Caco-2 (cell line): ENCODE measurements around the gene PKD1L1. TPM values are rescaled to one million over a fixed set of nuclear protein-coding genes. Genes with fewer than 3 reads are reported as not detected.

Experiments used
- BruUV-seq: library from RNA; stranded (reverse); fragments of 400-500 nt; replicated peaks from 2 replicates; lab custom pipeline; 2021; lab: Mats Ljungman, UMichigan
- CTCF ChIA-PET: fragments of 300-600 bp; sonication (Branson Sonifier 250); formaldehyde crosslinking; loops from one replicate; lab custom pipeline; 2022; ENCODE audit warnings: antibody characterized with exemption; lab: Charles Lee
- POLR2A ChIA-PET: fragments of 300-600 bp; sonication (Branson Sonifier 250); formaldehyde crosslinking; loops from one replicate; lab custom pipeline; 2022; ENCODE audit warnings: antibody characterized with exemption; lab: Charles Lee
- DNase-seq, 2 experiments: peaks; one replicate each; pipeline versions ENCODE4 v3.0.0 to v3.0.0-alpha.2; 2020 to 2022
- H3K27me3 ChIP-seq: replicated peaks from 2 replicates; pipeline ENCODE4 v1.6.0; 2011; ENCODE audit warnings: low read length; ENCODE audit not compliant: control insufficient read depth, insufficient read depth
- H3K36me3 ChIP-seq: 2 replicates; pipeline ENCODE4 v1.5.1; 2011; ENCODE audit warnings: low read length; ENCODE audit not compliant: control insufficient read depth, insufficient read depth
- H3K4me1 ChIP-seq: fragments of 250-450 bp; sonication (Bioruptor Pico); 2 replicates; pipeline ENCODE4 v1.5.1; 2020; ENCODE audit warnings: mild to moderate bottlenecking
- H3K4me3 ChIP-seq: 2 replicates; pipeline ENCODE4 v1.5.1; 2011; ENCODE audit warnings: low read depth, mild to moderate bottlenecking, control low read depth, low read length
- H3K9me3 ChIP-seq: fragments of 250-450 bp; sonication (Bioruptor Pico); 2 replicates; pipeline ENCODE4 v1.5.1; 2020; ENCODE audit warnings: mild to moderate bottlenecking, moderate library complexity
- H3K27ac Mint-ChIP-seq: one replicate; pipeline ENCODE4 v1.8.0; 2022; ENCODE audit warnings: mixed read lengths; ENCODE audit not compliant: unreplicated experiment
- H3K27me3 Mint-ChIP-seq: one replicate; pipeline ENCODE4 v1.8.0; 2022; ENCODE audit warnings: mixed read lengths; ENCODE audit not compliant: insufficient read depth, unreplicated experiment
- H3K36me3 Mint-ChIP-seq: one replicate; pipeline ENCODE4 v1.8.0; 2022; ENCODE audit warnings: mild to moderate bottlenecking, mixed read lengths; ENCODE audit not compliant: insufficient read depth, unreplicated experiment
- H3K4me1 Mint-ChIP-seq: one replicate; pipeline ENCODE4 v1.8.0; 2022; ENCODE audit warnings: low read depth, mixed read lengths; ENCODE audit not compliant: unreplicated experiment
- H3K4me3 Mint-ChIP-seq: one replicate; pipeline ENCODE4 v1.8.0; 2022; ENCODE audit warnings: mild to moderate bottlenecking, moderate library complexity, mixed read lengths; ENCODE audit not compliant: unreplicated experiment
- H3K9me3 Mint-ChIP-seq: one replicate; pipeline ENCODE4 v1.8.0; 2022; ENCODE audit warnings: mixed read lengths; ENCODE audit not compliant: unreplicated experiment
- CTCF ChIP-seq, 2 experiments: fragments of 200-600 bp in 1 of 2; IDR thresholded peaks; 1 replicate in 1 of 2; 2 replicates in 1 of 2; pipeline versions ENCODE4 v1.5.1 to v1.8.0; 2011 to 2022; ENCODE audit warnings: antibody characterized with exemption in 1 of 2, control low read depth in 1 of 2, inconsistent platforms in 1 of 2, low read depth in 1 of 2, low read length in 1 of 2, mild to moderate bottlenecking in 1 of 2, moderate library complexity in 1 of 2; ENCODE audit not compliant: insufficient read depth in 1 of 2, severe bottlenecking in 1 of 2, unreplicated experiment in 1 of 2
- intact Hi-C: fragments of 100-400 bp; cut with micrococcal nuclease; formaldehyde crosslinking; loops from one replicate; pipeline ENCODE4 v1.10.0; 2022; ENCODE audit not compliant: unreplicated experiment
- total RNA-seq: library from RNA; stranded (reverse); gene quantifications from 2 replicates; pipeline ENCODE4 v1.2.3, GENCODE V29; 2022

Gene PKD1L1
- total RNA-seq, 1 experiment from 2014 or later: 0.25 TPM

- ChIA-PET CTCF (no interaction called here), POLR2A (no interaction called here)
- Mint-ChIP-seq H3K9me3 (no peaks in the 10 kb centered on the region), H3K36me3 (peaks cover 5% of the 10 kb centered on the region), H3K27me3 (no peaks in the 10 kb centered on the region), H3K27ac (peak overlapping the region; percentile 71), H3K4me1 (peaks cover 75% of the 10 kb centered on the region), H3K4me3 (no peak overlapping the region)
- Histone ChIP-seq H3K4me3 (no peak overlapping the region), H3K27me3 (no peaks in the 10 kb centered on the region), H3K4me1 (peaks cover 80% of the 10 kb centered on the region), H3K9me3 (no peaks in the 10 kb centered on the region), H3K36me3 (no peaks in the 10 kb centered on the region)
- no peak for TF ChIP-seq CTCF (IDR thresholded peaks at IDR 0.05; ENCODE audit: insufficient read depth in 1 of 2, low read depth in 1 of 2, low read length in 1 of 2, severe bottlenecking in 1 of 2, unreplicated experiment in 1 of 2)
- no TSS peak for BruUV-seq
- intact Hi-C loops: loop anchor here (5.0 kb wide), 2 partner anchors 42 to 113 kb away; no protein-coding TSS in a partner anchor
- DNase-seq: no peak
These were observed 173.0 kb downstream of the PKD1L1 start for GRCh38 chr7:47775238-47775637.

GRCh38 chr7:47772492-47772891 is 175.8 kb downstream of the PKD1L1 start:
- H3K4me1 Mint-ChIP-seq: peaks cover 55% of the 10 kb centered on the region
- BruUV-seq: no TSS peak
- H3K36me3 Mint-ChIP-seq: peaks cover 5% of the 10 kb centered on the region
- intact Hi-C loops: no loop called here
- H3K4me3 Mint-ChIP-seq: no peak overlapping the region
- Histone ChIP-seq H3K9me3 (no peaks in the 10 kb centered on the region; the same call in 1 of the 2 replicates), H3K4me1 (peaks cover 52% of the 10 kb centered on the region), H3K27me3 (no peaks in the 10 kb centered on the region), H3K36me3 (no peaks in the 10 kb centered on the region), H3K4me3 (no peak overlapping the region)
- peak overlapping the region; percentile 35 for H3K27ac Mint-ChIP-seq
- no peak for TF ChIP-seq CTCF (IDR thresholded peaks at IDR 0.05; ENCODE audit: insufficient read depth in 1 of 2, low read depth in 1 of 2, low read length in 1 of 2, severe bottlenecking in 1 of 2, unreplicated experiment in 1 of 2)
- peaks cover 14% of the 10 kb centered on the region for H3K9me3 Mint-ChIP-seq
- H3K27me3 Mint-ChIP-seq: no peaks in the 10 kb centered on the region
- no peak for DNase-seq
- POLR2A ChIA-PET: no interaction called here
- CTCF ChIA-PET: no interaction called here

- no peak for DNase-seq
- Mint-ChIP-seq H3K27me3 (no peaks in the 10 kb centered on the region), H3K9me3 (peaks cover 14% of the 10 kb centered on the region), H3K4me3 (no peak overlapping the region), H3K36me3 (peaks cover 5% of the 10 kb centered on the region), H3K4me1 (peaks cover 54% of the 10 kb centered on the region), H3K27ac (peak overlapping the region; percentile 35)
- no peaks in the 10 kb centered on the region for H3K36me3 ChIP-seq
- H3K4me1 ChIP-seq: peaks cover 47% of the 10 kb centered on the region
- ChIA-PET POLR2A (no interaction called here), CTCF (no interaction called here)
- H3K4me3 ChIP-seq: no peak overlapping the region
- no peak for TF ChIP-seq CTCF (IDR thresholded peaks at IDR 0.05; ENCODE audit: insufficient read depth in 1 of 2, low read depth in 1 of 2, low read length in 1 of 2, severe bottlenecking in 1 of 2, unreplicated experiment in 1 of 2)
- no peaks in the 10 kb centered on the region for H3K27me3 ChIP-seq
- intact Hi-C loops: no loop called here
- no TSS peak for BruUV-seq
- H3K9me3 ChIP-seq: no peaks in the 10 kb centered on the region; the same call in 1 of the 2 replicates
These were observed 176.3 kb downstream of the PKD1L1 start for GRCh38 chr7:47771990-47772360.
